HFFc6 (cell line): ENCODE measurements around the gene TMEM63A. TPM values are rescaled to one million over a fixed set of nuclear protein-coding genes. Genes with fewer than 3 reads are reported as not detected.

Source experiments
- DNase-seq: peaks from one replicate; pipeline ENCODE4 v3.0.0-alpha.2; 2018
- H3K27ac Mint-ChIP-seq: 2 replicates; pipeline ENCODE4 v1.8.0; 2020; ENCODE audit warnings: mild to moderate bottlenecking, mixed read lengths
- H3K27me3 Mint-ChIP-seq: 2 replicates; pipeline ENCODE4 v1.8.0; 2021; ENCODE audit warnings: mild to moderate bottlenecking, moderate library complexity, mixed read lengths; ENCODE audit not compliant: insufficient read depth
- H3K36me3 Mint-ChIP-seq: 2 replicates; pipeline ENCODE4 v1.8.0; 2021; ENCODE audit warnings: low read depth, mixed read lengths
- H3K4me1 Mint-ChIP-seq: 2 replicates; pipeline ENCODE4 v1.8.0; 2020; ENCODE audit warnings: low read depth, mixed read lengths
- H3K4me3 Mint-ChIP-seq: 2 replicates; pipeline ENCODE4 v1.8.0; 2020; ENCODE audit warnings: mild to moderate bottlenecking, moderate library complexity, mixed read lengths
- H3K9me3 Mint-ChIP-seq: 2 replicates; pipeline ENCODE4 v1.8.0; 2020; ENCODE audit warnings: mild to moderate bottlenecking, mixed read lengths
- total RNA-seq, 6 experiments: library from RNA; stranded (reverse); fragmentation: NEBNext Ultra II Directional; extraction: Animal tissue kit (Norgen Biotek cat#: 25700); gene quantifications; 2 replicates in 1 of 6; 3 replicates in 5 of 6; pipeline ENCODE4 v1.2.3, GENCODE V29; 2021
- TF ChIP-seq, protein P1 (sequence below): fragments of 200-600 bp; sonication (generic); IDR thresholded peaks from 2 replicates; pipeline ENCODE4 v1.5.0; 2021; ENCODE audit warnings: antibody characterized with exemption, mild to moderate bottlenecking

Gene TMEM63A
- total RNA-seq, 6 experiments from 2014 or later: 18.9 to 29.1 (median 22.0) TPM

DNA sequence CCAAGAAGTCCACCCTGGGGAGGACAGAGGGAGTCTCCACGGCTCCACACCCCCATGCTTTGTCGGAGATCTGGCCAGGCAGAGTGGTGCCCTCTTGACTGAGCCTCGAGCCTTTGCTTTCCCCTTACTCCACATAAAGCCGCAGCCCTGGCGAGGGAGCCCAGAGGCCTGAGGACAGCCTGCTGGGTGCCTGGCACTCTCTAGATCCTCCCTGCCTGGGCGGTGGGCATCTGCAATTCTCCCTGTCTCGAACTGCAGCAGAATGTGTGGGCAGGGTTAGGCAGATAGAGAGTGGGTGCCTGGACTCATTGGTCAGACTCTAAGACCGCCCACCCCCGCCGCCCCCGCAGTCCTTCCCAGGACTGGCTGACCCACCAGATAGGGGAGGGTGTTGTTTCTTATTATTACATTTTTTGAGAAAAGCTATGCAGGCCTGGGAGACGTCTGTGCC, 58.3 kb downstream of the TMEM63A start:
- Mint-ChIP-seq H3K27ac (no peak overlapping the region), H3K4me3 (no peak overlapping the region)
- no peak for DNase-seq

DNA sequence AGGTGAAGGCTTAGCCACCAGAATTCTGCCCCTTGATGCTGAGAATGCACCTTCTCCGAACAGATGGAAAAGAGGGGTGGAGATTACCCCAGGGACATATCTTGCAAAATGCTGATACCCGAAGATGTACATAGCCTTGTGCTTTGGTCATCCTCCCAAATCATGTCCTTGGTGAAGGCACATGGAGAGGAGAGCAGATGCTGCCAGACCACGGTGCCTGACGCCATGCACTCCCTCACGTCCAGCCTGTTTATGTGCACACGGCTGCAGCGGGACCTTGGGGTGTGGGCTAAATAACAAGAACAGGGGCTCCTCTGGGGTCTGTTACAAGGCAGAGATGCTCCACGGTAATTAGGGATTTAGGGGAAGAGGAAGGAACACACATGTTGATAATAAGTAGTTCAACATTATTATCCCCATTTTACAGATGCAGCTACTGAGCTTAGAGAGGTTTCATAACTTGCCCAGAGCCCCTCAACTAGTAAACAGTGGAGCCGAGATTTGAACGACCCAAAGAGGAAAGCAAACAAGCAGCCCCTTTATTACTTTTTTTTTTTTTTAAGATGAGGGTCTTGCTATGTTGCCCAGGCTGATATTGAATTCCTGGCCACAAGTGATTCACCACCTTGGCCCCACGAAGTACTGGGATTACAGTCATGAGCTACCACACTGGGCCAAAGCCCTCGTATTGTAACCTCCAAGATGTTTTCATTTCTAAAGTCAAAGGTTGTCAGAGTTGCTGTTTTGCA, 59.4 kb downstream of the TMEM63A start:
- Mint-ChIP-seq H3K4me3 (no peak overlapping the region), H3K27ac (no peak overlapping the region), H3K4me1 (peaks cover 7% of the 10 kb centered on the region), H3K36me3 (no peaks in the 10 kb centered on the region), H3K27me3 (peaks cover 2% of the 10 kb centered on the region; the same call in 1 of the 2 replicates), H3K9me3 (no peaks in the 10 kb centered on the region)
- TF ChIP-seq, protein P1, sequence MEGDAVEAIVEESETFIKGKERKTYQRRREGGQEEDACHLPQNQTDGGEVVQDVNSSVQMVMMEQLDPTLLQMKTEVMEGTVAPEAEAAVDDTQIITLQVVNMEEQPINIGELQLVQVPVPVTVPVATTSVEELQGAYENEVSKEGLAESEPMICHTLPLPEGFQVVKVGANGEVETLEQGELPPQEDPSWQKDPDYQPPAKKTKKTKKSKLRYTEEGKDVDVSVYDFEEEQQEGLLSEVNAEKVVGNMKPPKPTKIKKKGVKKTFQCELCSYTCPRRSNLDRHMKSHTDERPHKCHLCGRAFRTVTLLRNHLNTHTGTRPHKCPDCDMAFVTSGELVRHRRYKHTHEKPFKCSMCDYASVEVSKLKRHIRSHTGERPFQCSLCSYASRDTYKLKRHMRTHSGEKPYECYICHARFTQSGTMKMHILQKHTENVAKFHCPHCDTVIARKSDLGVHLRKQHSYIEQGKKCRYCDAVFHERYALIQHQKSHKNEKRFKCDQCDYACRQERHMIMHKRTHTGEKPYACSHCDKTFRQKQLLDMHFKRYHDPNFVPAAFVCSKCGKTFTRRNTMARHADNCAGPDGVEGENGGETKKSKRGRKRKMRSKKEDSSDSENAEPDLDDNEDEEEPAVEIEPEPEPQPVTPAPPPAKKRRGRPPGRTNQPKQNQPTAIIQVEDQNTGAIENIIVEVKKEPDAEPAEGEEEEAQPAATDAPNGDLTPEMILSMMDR: no peak
- no peak for DNase-seq

More for the DNA sequence above, 58.3 kb downstream of the TMEM63A start:
- H3K9me3 Mint-ChIP-seq: no peaks in the 10 kb centered on the region
- peaks cover 2% of the 10 kb centered on the region; the same call in 1 of the 2 replicates for H3K27me3 Mint-ChIP-seq
- no peaks in the 10 kb centered on the region for H3K4me1 Mint-ChIP-seq
- TF ChIP-seq, protein P1: no peak
- H3K36me3 Mint-ChIP-seq: no peaks in the 10 kb centered on the region

DNA sequence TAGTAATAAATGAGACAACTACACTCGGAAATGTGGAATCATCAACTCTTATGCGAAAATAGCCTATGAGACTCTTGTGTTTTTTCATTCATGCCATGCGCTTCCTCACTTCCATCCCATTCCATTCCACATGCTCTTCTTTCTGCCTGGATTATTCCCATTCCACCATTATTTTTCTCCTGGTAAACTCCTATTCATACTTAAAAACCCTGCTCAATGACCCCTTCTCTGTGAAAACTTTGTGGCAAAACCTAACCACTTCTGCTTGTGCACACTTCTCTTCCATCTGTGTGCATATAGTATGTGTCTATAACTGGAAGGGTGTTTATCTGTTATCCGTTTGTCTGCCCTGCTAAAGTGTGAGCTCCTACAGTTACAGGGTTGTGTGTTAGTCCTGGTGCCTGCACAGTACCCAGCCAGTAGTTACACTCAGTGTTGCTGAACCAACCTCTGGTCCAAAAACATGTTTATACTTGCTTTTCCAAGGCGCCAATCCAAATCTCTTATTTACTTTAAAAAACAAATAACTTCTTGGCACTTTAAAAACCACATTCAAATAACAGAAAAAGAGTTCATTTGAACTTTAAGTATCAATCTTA, 61.6 kb downstream of the TMEM63A start:
- no peaks in the 10 kb centered on the region for H3K9me3 Mint-ChIP-seq
- peaks cover 20% of the 10 kb centered on the region for H3K4me1 Mint-ChIP-seq
- H3K27me3 Mint-ChIP-seq: peaks cover 5% of the 10 kb centered on the region; the same call in 1 of the 2 replicates
- H3K4me3 Mint-ChIP-seq: no peak overlapping the region
- DNase-seq: no peak
- H3K27ac Mint-ChIP-seq: no peak overlapping the region
- TF ChIP-seq, protein P1: no peak
- H3K36me3 Mint-ChIP-seq: no peaks in the 10 kb centered on the region

DNA sequence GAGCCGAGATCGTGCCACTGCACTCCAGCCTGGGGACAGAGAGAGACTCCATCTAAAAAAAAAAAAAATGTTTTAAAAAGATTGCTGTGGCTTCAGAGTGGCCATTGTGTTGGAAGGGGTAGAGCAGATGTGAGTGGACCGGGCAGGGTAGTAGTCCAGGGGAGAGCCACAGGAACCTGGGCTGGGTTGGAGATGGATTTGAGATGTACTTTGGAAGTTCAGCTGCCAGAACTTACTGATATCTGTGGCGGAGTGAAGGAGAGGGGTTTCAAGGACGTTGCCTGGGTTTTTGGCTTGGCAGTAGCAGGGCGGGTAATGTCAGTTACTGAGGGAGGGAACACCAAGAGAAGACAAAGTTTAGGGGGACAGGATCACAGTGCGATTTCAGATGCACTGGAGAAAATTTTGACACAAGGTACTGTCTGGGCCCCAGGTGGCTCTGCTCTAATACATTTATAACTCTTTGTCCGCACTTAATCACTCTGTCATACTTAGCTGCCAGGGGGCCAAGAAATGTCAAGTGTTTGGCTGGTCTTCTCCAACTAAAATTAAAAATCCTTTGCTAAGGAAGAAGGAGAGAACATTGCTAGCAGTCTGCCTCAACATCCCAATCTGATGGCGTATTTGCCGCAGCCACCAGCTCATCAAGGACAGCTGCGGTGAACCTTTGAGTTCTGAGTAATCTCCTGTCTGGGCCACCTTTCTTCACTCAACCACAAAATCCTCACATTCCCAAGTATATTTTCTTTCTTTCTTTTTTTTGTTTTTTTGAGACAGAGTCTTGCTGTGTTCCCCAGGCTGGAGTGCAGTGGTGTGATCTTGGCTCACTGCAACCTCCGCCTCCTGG, 62.6 kb downstream of the TMEM63A start:
- Mint-ChIP-seq H3K27ac (no peak overlapping the region), H3K36me3 (no peaks in the 10 kb centered on the region), H3K27me3 (peaks cover 3% of the 10 kb centered on the region; the same call in 1 of the 2 replicates), H3K9me3 (no peaks in the 10 kb centered on the region), H3K4me3 (no peak overlapping the region), H3K4me1 (peaks cover 20% of the 10 kb centered on the region)
- DNase-seq: no peak
- TF ChIP-seq, protein P1: no peak

DNA sequence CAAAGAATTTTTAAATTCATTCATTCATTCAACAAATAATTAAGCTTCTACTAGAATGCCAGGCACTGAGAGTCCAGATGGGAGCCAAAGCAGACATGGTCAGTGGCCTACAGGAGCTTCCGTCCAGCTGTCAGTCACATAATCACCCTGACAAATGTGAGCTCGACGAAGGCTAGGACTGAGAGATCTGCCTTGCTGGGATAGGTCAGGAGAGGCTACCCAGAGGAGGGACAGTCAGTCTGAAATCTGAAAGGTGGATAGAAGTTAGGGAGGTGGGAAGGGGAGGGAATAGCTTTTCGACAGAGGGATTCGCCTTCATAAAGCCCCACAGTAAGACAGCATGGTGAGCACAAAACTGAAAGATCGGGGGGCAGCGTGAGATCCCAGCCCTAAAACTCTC, 64.0 kb downstream of the TMEM63A start:
- Mint-ChIP-seq H3K27me3 (peaks cover 3% of the 10 kb centered on the region; the same call in 1 of the 2 replicates), H3K4me1 (peaks cover 20% of the 10 kb centered on the region), H3K27ac (peak overlapping the region; percentile 94), H3K9me3 (no peaks in the 10 kb centered on the region), H3K4me3 (no peak overlapping the region), H3K36me3 (no peaks in the 10 kb centered on the region)
- TF ChIP-seq, protein P1: no peak
- no peak for DNase-seq
